Bladder microvascular endothelial cell (primary cell): ENCODE data around the gene F8A1. TPM values are rescaled to one million over a fixed set of nuclear protein-coding genes. Genes with fewer than 3 reads are reported as not detected.

Source experiments
- total RNA-seq: library from RNA; depleted of rRNA; stranded (reverse); fragments of >200 nt; gene quantifications from 2 replicates; pipeline ENCODE4 v1.2.3, GENCODE V29; 2014

The F8A1 gene
- total RNA-seq = 1.3 and 2.3 TPM in 2 replicates

GRCh38 chrX:154886069-154886788 lies at the start of gene F8A1:
TSS of gene F8A1 (plus strand) at chrX:154886355. CDS start at chrX:154886375, 20 bp downstream.

Other genes with a start within 250 kb of the F8A1 start
- gene CTAG2, start 232.8 kb upstream of the F8A1 start, total RNA-seq = not detected in 2 replicates
- gene GAB3, start 135.3 kb upstream of the F8A1 start, total RNA-seq = 8.3 and 13.9 TPM in 2 replicates
- 26.4 and 63.4 TPM in 2 replicates for gene DKC1, start 123.5 kb upstream of the F8A1 start, total RNA-seq
- 29.1 and 33.8 TPM in 2 replicates for gene MPP1, start 80.9 kb upstream of the F8A1 start, total RNA-seq
- gene SMIM9, start 51.7 kb upstream of the F8A1 start, total RNA-seq = not detected in 2 replicates
- 2.4 and 3.1 TPM in 2 replicates for gene F8, start 136.4 kb downstream of the F8A1 start, total RNA-seq
- gene FUNDC2, start 140.5 kb downstream of the F8A1 start, total RNA-seq = 32.5 and 87.5 TPM in 2 replicates
- gene CMC4, start 184.8 kb downstream of the F8A1 start, total RNA-seq = 3.9 and 5.3 TPM in 2 replicates
- 14.2 and 16.2 TPM in 2 replicates for gene MTCP1, start 184.8 kb downstream of the F8A1 start, total RNA-seq
- 12.6 and 15.2 TPM in 2 replicates for gene BRCC3, start 185.2 kb downstream of the F8A1 start, total RNA-seq